ENCODE data around the gene IGFBP5. TPM values are rescaled to one million over a fixed set of nuclear protein-coding genes. Genes with fewer than 3 reads are reported as not detected.

Gene IGFBP5
- total and polyA plus RNA-seq, 10 of the 15 experiments (the other 5 are each of a cell fraction or from before 2014, with no cell fraction given) = 2.8 TPM; not detected in 9

DNA sequence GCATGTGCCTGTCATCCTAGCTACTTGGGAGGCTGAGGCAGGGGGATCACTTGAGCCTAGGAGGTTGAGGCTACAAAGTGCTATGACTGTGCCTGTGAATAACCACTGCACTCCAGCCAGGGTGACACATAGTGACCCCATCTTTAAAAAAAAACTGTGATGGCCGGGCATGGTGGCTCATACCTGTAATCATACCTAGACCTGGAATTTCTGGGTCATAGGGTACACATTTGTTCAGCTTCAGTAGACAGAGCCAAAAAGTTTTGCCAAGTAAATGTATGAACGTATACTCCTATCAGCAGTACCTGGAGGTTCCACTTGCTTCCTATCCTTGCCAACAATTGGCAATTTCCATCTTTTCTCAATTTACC lies 68.5 kb downstream of the IGFBP5 start (continued):
- TF ChIP-seq FOXK2 (IDR thresholded peaks at IDR 0.05) = no peak
- no peak for TF ChIP-seq TCF12 (IDR thresholded peaks at IDR 0.05; ENCODE audit: low read depth, low read length)

DNA sequence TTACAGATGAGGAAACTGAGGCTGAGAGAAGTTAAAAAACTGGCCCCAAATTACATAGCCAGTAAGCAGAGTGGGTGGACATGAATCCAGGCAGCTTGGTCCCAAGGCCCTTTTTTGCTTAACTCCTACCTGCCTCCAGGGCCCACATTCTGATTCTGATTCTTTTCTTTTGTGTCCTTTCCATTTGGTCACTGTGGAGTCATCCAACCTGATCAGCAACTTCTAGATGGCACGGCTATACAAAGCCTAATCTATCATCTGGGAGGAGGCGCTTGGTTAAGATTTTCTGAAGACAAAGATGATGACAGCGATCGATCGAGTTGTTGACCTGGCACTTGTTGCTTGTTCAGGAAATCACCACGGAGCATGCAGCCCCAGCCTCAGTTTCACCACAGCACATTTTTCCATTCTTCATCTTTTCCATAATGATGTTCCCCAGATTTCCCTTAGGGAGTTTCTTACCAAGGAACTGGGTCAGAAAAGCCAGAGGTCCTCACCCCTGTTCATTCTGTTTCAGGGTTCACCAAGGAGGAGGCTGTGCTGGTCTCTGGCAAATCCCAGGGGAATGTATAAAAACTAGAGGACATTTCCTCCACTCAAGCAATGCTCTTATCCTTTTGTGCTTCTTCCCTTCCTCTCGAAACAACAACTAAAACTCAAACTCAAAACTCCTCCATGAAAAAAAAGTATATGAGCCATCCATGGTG lies 69.0 kb downstream of the IGFBP5 start:
- ATAC-seq = no peak
- TF ChIP-seq SREBF2 (IDR thresholded peaks at IDR 0.05; ENCODE audit: low read length) (no peak), MYC (IDR thresholded peaks at IDR 0.05; ENCODE audit: insufficient read depth, insufficient read length, insufficient replicate concordance, low read length, severe bottlenecking) (no peak), PML (IDR thresholded peaks at IDR 0.05; ENCODE audit: low read length) (no peak), SIN3A (IDR thresholded peaks at IDR 0.05; ENCODE audit: low read depth, low read length) (no peak), GABPA (IDR thresholded peaks at IDR 0.05; ENCODE audit: low read depth) (no peak), IRF5 (IDR thresholded peaks at IDR 0.05; ENCODE audit: borderline replicate concordance) (no peak), ATF2 (IDR thresholded peaks at IDR 0.05; ENCODE audit: low read length) (no peak)
- Histone ChIP-seq H3K79me2 (ENCODE audit: control insufficient read depth, insufficient read depth, low read length) (no peaks in the 10 kb centered on the region), H3K4me2 (ENCODE audit: control insufficient read depth, insufficient read depth) (no peak overlapping the region), H3K9me3 (replicated peaks; ENCODE audit: control insufficient read depth, insufficient read depth, low read length) (no peaks in the 10 kb centered on the region), H3K36me3 (ENCODE audit: control insufficient read depth in 2 of 2, insufficient read depth in 2 of 2, low read length in 1 of 2) (no peaks in the 10 kb centered on the region), H3K4me3 (no peak overlapping the region), H3K27ac (ENCODE audit: control insufficient read depth, insufficient read depth) (no peak overlapping the region), H3K9ac (ENCODE audit: control insufficient read depth, insufficient read depth, low read length) (no peak overlapping the region), H3K27me3 (replicated peaks in 1 of 2; ENCODE audit: control insufficient read depth in 2 of 2, insufficient read depth in 2 of 2, low read length in 1 of 2) (no peaks in the 10 kb centered on the region), H3K4me1 (ENCODE audit: control insufficient read depth, insufficient read depth, low read length) (no peaks in the 10 kb centered on the region), H4K20me1 (ENCODE audit: control insufficient read depth, insufficient read depth) (no peaks in the 10 kb centered on the region), H2AFZ (ENCODE audit: control insufficient read depth, low read depth, low read length) (no peak overlapping the region)
- FAIRE-seq = no peak
- CTCF ChIA-PET = no interaction called here
- in situ Hi-C loops (cut with MboI) (no loop called here), intact Hi-C loops (cut with micrococcal nuclease; ENCODE audit: unreplicated experiment) (no loop called here)
- no TSS peak for BruUV-seq (replicated peaks)
- POLR2A ChIA-PET = no interaction called here
- 60% methylated on average over 7 of the region's 7 CpGs for WGBS (ENCODE audit: insufficient coverage, insufficient replicate concordance, low lambda C conversion rate, missing lambda C conversion rate)
- SMC1A ChIA-PET (ENCODE audit: uncharacterized antibody, unreplicated experiment) = no interaction called here
- RAD21 ChIA-PET (ENCODE audit: unreplicated experiment) = no interaction called here
- DNase-seq (ENCODE audit: low read depth, low spot score) = no peak

Data from GM12878 (cell line).